CD4-positive, alpha-beta T cell treated with Interleukin-2 at 100 ng/mL for 4 hours (primary cell): Measurements from ENCODE around the gene SLC24A4.

ENCODE experiments used
- DNase-seq: peaks from one replicate; pipeline ENCODE4 v3.0.0-alpha.2; 2020; ENCODE audit warnings: low spot score

The SLC24A4 gene

DNA sequence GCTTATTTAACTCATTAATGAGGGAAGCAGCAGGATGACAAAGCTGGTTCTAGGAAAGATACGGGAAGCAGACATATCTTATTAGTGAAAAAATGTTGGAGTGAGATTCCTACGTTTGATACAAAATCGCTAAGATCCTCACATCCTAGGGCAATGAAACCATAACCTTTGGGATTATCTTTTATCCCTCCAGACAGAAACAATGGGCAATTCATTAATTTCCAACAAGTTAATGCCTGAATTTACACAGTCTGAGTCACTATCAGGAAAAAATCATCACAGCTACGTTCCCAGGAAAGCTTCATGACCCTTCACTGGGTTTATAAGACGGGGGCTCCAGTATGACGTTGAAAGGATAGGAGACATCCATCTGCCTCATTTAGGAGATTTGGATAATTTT is 45.0 kb downstream of the SLC24A4 start:
- DNase-seq, result no peak

DNA sequence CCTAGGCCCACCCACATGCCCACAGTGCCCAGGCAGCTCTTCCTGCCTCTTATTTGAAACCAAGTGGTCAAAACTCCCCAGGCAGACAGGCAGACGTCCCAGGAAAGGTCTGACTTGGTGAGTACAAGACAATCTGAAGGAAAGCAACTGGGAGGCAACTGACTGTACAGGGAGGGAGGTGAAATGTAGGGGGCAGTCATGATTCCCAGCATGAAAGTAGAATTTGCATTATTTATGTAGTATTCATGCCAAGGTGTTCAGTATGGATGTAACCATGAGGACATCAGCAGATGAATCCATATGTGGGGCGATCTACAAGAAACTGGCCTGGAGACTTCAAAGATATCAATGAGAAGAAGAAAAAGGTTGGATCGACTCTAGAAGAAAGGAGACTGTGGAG is 46.1 kb downstream of the SLC24A4 start:
- no peak for DNase-seq

DNA sequence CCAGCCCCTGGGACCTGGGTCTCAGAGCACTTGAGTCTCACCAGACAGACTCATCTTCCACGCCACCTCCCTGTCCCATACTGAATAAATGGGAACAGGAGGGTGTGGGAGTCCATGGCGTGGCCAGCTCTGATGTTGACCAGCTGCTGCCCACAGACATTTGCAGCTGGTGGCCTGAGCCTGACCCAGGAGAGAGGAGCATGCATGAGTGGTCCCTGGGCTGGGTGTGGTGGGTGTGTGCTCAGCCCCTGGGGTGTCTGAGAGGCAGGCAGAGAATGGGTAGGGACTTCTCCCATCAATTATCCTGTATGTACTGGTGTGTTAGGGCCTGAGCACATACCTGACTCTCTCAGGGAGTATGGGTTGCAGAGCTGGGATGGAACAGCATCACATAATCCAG is 49.3 kb downstream of the SLC24A4 start:
- no peak for DNase-seq

DNA sequence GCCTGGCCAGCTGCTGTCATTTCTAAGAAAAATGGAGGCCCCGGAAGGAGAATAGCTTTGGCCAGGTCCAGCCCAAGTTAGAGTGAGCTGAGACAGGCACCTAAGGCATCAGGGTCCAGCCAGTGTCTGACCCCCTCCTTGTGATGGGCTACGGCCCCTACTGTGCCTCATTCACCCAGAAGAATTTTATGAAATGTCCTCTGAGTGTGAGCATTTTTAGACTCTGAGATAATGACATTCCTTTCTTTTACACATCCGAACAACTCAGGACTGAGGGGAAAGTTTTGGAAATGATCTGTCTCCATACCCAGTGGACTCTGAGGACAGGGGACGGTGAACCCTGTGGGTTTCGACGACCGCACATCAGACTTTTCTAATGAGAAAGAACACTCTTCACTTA is 50.4 kb downstream of the SLC24A4 start:
- DNase-seq, result no peak

DNA sequence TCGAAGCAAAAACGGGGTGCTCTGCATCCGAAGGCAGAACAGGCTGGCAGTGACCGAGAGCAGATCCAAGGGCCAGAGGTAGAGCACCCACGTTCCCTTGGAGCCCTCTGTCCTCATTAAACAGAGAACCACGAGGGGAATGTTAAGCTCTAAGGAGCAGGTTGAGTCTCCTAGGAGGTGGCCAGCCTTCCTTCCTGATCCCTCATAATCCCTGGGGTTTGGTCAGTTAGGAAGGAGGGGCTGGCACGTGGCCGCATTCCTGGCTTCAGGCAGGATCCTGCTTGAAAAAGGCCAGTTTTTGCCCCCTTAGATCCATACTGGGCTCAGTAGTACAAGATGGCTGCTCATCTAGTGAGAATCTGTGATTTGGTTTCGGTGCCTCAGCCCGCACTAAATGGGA is 57.2 kb downstream of the SLC24A4 start:
- DNase-seq, result no peak

DNA sequence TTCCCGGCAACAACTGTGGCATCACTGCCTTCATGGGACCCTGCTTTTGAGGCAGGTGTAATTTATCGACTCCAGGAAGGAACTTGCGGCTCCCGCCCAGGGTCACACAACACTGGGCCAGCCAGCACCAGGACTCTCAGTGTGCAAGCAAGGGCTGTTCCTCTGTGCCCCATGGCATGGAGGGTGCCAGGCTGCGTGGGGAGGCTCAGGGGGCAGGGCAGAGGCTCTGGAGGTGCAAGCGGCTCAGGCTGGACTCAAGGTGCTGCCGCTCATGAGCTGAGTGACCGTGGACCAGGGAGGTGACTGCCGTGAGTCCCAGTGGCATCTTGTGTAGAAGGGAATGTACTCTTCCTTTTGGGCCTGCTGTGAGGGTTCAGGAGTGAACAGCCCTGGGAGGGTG is 57.6 kb downstream of the SLC24A4 start:
- no peak for DNase-seq

DNA sequence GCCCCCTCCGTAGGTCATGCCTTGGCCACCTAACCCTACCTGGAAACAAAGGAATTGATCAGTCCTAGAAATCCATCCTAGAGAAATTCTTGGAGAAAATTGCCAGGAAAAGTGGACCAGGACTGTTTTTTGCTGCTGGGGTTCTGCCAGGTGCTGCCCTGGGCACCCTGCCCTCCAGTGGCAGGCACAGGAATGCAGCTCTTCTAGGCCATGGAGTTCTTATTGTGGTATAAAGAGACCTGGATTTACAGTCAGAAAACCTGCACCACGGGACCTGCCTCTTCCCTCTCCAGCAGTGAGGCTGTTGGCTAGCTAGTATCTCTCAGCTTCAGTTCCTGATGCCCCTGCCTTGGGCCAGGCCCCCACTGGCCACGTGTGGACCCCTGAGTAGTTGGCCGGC is 59.7 kb downstream of the SLC24A4 start:
- DNase-seq, result no peak

DNA sequence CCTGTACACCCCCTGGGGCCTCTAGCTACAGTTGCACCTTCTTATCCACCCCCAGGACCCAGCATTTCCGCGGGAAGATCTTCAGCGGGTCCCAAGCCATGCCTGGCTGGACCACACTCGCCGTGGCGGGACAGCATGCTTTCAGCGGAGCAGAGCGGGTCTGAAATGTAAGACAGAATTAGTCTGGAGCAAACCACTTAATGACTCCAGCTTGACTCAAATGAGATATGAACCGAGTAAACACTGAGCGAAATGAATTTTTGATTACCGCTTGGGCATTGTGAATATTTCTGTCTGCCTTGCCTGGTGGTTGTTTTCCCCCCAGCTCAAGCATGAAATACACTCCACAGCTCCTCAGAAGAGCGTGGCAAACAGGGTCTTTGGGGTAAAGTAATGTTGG is 60.8 kb downstream of the SLC24A4 start:
- DNase-seq, result no peak

DNA sequence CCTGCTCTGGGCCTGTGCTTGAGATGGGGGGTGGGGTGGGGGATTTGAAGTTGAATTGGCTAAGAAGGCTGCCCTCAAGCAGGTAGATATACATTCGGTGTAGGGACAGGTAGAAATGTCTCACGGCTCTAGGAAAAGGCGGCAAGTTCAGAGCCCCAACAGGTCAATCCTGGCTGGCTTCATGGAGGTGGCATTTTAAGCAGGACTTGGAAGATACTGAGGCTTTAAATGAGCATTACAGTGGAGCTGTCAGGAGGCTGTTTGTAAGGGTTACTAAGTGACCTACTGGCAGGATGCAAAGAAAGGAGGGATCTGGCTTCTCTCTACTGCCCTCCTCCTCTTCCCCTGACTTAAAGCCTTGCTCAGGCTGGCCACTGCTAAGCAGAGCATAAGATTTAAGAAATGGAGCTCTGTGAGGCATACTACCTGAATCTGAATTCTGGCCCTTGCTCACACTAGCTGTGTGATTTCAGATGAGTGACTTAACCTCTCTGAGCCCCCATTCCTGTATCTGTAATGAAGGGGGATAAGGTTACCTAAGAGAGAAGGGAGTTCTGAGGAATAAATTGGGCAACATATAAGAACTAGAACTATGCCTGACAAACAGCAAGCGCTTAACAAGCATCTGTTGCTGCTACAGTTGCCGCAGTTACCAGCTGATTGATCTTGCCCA is 61.6 kb downstream of the SLC24A4 start:
- no peak for DNase-seq

DNA sequence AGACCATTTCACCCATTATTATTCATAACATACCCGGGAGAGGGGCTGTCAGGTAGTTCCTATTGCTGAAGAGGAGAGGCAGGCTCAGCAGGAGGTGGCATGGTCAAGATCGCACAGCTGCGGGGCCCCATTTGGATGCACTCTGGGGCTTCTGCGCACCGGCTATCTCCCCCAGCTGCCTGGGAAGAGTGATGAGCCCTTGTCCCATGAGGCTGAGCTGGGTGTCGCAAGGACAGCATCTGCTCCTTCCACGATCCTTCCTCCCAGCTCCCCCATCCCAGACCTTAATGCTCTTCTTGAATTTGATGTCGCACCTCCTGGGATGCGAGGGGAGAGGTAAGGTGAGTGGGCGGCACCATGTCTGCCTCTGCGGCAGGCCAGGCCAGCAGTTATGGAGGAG is 62.6 kb downstream of the SLC24A4 start:
- no peak for DNase-seq

DNA sequence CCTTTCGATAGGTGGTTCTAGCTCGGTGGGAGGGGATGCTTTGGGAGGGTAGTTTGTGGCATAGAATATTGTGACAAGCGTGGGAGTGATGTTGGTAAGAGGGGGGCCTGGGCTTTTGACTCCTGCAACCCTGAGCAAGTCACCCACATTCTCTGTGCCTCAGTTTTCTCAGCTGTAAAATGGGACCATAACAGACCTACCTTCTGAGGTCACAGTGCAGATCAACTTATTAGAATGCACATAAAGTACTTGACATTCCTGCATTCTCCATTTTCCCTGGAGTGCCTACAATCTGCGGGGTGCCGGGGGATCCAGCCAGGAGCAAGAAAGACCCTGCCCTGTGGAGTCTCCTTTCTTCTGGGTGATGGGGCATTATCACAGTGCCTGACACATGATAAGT is 63.2 kb downstream of the SLC24A4 start:
- DNase-seq, result no peak

DNA sequence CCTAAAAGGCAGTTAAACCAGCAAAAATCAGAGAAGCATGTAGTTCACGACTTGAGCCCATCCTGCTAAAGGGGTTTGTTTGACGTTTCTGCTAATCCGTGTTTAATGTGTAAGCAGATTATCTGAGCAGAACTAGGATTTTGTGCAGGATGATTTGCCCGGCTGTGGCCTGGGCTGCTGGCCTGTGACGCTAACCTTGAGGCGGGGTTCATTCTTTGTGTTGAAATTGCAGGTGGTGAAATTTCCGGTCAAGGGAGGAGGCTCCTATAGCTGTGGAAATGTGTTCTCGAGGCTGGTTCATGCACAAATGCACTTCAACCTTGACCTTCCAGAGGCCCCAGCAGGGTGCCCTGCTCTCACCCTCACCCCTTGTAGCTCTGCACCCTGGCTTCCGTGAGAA is 63.7 kb downstream of the SLC24A4 start:
- DNase-seq, result no peak

DNA sequence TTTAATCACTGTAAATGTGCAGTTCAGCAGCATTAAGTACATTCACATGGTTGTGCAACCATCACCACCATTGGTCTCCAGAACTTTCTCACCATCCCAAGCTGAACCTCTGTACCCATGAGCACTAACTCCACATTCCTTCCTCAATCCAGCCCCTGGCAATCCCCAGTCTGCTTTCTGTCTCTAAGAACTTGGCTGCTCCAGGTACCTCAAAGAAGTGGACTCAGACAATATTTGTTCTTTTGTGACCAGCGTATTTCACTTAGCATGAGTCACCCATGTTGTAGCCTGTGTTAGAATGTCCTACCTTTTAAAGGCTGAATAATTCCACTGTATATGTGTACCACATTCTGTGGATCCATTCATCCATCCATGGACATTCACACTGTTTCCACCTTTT is 64.6 kb downstream of the SLC24A4 start:
- no peak for DNase-seq

DNA sequence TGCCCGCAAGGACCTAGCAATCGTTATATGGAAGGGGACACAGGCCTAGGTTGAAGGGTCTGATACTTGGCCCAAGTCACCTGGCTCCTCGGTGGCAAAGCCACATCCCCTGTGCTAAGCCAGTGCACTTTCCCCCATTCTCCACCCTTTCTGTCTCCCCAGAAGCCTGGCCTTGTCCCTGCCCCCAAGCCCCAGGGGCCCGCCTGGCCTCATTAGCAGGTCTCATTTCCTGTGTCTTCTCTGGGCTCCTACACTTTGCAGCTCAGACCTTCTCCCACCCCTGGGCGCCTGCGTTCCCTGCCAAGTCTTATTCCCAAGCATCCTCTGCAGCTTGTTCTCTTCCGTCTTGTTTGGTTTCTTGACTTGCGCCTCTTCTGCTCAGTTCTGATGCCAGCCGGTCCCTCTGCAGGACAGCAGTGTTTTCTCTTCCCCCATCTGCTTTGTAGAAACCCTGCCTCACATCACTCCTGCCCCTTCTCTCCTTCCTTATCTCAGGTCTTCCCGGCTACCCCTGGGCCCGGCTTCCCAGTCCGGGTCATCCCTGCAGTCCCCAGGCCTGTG is 66.7 kb downstream of the SLC24A4 start:
- DNase-seq, result no peak

DNA sequence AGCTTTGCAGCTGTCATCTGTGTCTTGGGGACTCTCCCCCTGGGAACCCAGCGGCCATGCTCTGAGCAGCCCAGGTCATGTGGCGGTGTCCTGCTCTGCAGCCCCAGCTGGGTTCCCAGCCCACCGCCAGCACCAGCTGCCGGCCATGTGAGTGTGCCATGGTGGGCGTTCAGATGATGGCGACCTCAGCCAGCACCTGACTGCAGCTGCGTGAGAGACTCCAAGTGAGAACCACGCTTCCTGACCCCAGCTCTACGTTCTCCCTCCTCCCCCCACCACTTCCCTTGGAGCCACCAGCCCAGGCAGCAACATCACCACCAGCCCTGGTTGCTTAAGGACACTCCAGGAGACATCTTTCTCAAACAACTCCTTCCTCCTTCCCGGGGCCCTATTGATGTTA is 68.8 kb downstream of the SLC24A4 start:
- no peak for DNase-seq

DNA sequence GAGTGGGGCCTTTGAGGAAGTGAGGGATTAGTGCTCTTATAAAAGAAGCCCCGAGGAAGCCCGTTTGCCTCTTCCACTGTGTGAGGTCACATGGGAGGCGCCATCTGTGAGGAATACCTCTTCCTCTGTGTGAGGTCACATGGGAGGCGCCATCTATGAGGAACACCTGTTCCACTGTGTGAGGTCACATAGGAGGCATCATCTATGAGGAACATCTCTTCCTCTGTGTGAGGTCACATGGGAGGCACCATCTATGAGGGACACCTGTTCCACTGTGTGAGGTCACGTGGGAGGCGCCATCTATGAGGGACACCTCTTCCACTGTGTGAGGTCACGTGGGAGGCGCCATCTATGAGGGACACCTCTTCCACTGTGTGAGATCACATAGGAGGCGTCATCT is 69.7 kb downstream of the SLC24A4 start:
- no peak for DNase-seq

DNA sequence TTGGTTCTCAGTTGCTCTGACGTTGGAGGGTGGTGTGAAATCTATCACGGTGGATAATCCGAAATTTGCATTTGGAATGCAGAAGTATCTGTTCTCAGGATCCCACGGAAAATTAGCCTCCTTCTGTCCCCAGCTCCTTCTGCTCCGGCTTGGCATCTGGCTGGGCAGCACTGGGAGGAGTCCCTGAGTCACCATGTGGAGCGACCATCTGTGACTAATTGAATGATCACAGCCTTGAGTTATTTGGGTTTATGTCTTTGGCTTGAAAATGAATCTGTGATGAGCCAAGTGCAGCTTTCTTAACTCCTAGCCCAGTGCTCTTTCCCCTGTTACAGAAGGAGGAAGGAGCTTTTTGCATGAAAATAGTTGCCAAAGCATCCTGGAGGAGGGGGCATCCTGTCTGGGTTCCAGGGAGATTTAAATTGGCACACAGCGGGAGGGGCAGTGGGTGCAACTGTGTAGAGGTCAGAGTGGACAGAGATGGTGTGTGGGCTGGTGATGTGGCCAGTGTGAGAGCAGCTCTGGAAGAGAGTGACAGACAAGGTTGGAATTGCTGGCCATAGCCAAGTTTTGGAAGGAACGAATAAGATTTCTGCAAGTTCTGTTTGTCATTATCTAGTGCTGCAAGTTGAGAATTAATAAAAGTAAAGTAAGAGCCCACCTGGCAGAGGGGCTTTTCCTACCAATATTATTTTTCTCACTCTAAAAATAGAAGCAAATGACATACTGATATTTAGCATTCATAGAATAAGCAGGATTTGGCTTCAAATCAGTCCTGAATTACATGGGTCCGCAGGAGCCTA is 74.4 kb downstream of the SLC24A4 start:
- DNase-seq, result no peak

DNA sequence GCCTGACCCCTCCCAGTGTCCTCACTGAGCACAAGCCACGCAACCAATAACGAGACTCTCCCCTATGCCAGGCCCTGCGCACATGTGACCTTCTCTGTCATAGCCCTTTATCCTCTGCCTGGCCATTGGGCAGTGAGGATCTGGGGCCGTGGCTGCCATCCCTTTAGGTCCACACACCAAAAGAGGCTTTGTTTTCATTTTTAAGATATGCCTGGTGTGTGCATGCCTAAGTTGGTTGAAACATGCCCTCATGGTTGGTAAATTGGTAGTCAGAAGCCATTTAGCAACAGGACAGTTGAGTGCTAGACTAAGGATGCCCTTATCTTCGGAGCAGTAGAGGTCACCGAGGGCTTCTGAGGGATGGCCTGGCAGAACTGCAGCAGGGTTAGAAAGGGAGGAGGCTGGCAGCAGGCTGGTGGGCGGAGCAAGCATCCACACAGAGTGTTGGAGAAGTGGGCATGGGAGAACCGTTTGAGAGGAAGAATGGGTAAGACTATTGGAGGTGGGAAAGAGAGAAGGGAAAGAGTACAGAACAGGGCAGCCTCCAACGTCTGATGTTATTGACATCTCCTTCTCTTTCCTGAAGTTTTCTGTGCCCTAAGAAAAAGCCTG is 75.1 kb downstream of the SLC24A4 start:
- no peak for DNase-seq

DNA sequence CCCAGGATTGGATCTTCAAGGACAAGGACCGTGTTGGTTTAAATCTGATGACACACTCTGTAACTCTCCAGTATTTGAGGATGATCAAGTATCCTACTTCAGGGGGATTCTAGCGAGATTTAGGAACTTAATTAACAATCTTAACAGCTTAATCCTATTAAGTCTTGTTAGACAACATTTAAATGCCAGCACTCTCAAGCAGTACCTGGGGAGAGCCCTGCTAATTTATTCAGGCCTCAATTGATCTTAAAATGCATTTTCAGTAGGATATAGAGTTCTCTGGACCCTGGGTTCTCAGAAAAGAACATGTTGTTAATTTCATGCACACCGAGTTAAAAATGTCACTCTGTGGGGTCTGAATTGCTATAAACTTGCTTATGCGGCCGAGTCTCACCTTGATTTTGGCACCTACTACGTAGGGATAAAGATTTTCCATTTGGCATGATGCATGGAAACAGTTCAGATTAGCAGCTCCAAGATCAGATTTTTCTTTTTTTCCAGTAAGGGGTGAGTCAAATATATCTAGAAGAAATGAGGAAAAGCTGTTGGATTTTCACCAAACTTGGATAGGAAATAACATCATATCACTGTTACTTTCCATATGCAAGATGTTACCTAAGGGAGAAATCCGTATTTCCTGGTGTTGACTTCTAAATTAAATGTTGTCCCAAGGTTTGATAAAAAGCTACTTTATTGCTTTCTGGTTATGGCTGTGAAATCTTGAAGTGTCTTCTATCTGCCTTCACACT is 76.1 kb downstream of the SLC24A4 start:
- DNase-seq, result no peak

DNA sequence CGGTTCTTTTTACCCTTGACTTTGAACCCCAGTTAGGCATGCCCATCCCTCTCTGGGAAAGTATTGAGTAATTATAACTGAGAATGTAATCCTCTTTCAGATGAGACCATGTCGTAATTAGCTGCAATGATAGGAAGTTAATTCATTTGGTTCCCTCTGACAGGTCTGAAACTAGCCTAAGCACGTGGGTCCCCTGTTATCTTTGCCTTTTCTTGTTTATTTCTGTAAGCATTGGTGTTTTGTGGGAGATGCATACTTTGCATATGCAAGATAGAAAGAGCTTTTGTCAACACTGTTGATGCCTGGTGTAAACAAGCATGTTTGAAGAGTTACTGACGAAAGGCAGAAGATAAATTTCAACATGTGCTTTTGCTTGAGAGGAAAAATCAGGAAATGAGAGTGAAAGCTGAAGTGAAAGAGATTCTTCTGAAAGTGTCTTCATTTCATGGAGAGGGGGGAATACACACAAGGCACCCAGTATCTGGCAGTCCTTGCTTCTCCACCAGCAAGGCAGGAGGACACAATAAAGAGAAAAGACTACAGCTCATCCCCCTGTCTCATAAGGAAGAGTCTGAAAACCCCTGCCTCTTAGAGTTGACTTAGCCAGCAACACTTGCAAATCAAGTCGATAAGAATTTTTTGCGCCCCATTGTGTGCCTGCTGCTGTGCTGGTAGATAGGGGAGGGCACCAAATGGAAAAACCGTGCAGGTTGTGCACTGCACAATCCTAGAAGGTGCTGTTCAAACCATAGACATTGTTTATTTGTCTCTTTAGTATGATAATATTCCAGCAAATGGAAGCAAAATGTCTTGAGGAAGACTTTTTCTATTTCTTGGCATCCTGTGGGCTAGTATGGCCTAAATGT is 77.8 kb downstream of the SLC24A4 start:
- no peak for DNase-seq

DNA sequence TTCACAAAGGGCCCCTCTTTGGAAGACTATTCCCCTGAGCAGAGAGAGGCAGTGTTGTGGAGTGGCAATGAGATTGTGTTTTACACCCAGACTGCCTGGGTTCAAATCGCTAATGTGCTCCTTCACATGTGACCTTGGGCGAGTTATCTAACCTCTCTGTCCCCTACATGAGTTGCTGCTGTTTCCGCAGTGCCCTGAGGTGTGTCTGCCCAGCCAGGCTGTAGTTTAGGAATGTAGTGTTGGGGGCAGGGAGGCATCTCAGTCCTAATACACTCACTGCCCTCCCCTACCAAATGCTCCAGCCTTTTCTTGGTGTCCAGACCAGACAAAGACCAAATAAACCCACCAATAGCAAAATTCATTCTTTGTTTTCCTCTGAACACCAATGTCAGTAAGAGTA is 78.6 kb downstream of the SLC24A4 start:
- no peak for DNase-seq
